Pancreas (tissue), 10 donors: ENCODE data around the gene AIM2. TPM values are rescaled to one million over a fixed set of nuclear protein-coding genes. Genes with fewer than 3 reads are reported as not detected.
"Not testable (repeated sequence)": the region's sequence is repeated elsewhere in the genome, so short reads cannot be mapped to it uniquely, and the experiment has no call there.

Source experiments
- ATAC-seq, 4 donors: fragments of 200-7000 bp; cut with Tn5 transposase; one replicate each; pipeline versions ENCODE4 v1.8.0 to v1.9.1; 2020; ENCODE audit warnings: mild to moderate bottlenecking in 4 of 4, moderate library complexity in 4 of 4
- DNase-seq, 6 donors: peaks; one replicate each; pipeline ENCODE4 v3.0.0-alpha.2; 2020
- FAIRE-seq: peaks from 2 replicates; lab custom pipeline; 2012; peaks lifted over from hg19 to GRCh38; lab: Jason Lieb, UNC
- H3K27ac ChIP-seq, 4 donors: fragments of 200-600 bp; sonication (generic); 1 replicate in 3 of 4; 2 replicates in 1 of 4; pipeline versions ENCODE4 v1.5.0 to v1.8.0; 2020
- H3K27me3 ChIP-seq, 4 donors: fragments of 200-600 bp; one replicate each; pipeline ENCODE4 v1.8.0; 2021
- H3K36me3 ChIP-seq, 3 donors: fragments of 200-600 bp; sonication (generic) in 1 of 3; one replicate each; pipeline versions ENCODE4 v1.5.0 to v1.8.0; 2020 to 2021
- H3K4me1 ChIP-seq, 3 donors: fragments of 200-600 bp; one replicate each; pipeline ENCODE4 v1.8.0; 2021
- H3K4me3 ChIP-seq, 4 donors: fragments of 200-600 bp; sonication (generic) in 2 of 4; one replicate each; pipeline versions ENCODE4 v1.5.0 to v1.8.0; 2020 to 2021
- H3K9me3 ChIP-seq, 4 donors: fragments of 200-600 bp; one replicate each; pipeline ENCODE4 v1.8.0; 2021
- WGBS, 2 donors: extraction: QIAGEN DNeasy Blood & Tissue Kit; methylation state at CpG; one replicate each; pipeline ENCODE4 v1.1.7; 2013; 5-methylcytosine and 5-hydroxymethylcytosine counted together
- intact Hi-C, 3 donors: fragments of 100-400 bp; cut with DNase I; formaldehyde crosslinking; loops; one replicate each; pipeline versions ENCODE4 v1.11.1 to v1.14.2; 2022
- polyA plus RNA-seq, 2 donors: library from polyadenylated mRNA; stranded (reverse); fragments of 200-250 nt; gene quantifications; one replicate each; pipeline ENCODE4 v1.2.3, GENCODE V29; 2013
- total RNA-seq, 6 donors: library from RNA; stranded (reverse); fragmentation: NEBNext Ultra II Directional in 4 of 6; extraction: Animal tissue kit (Norgen Biotek cat#: 25700) in 4 of 6; gene quantifications; one replicate each; pipeline versions ENCODE4 v1.2.1 to v1.2.4, GENCODE V29; 2021 to 2023
- TF ChIP-seq, protein P1 (sequence below), 4 donors: fragments of 200-600 bp; sonication (generic) in 3 of 4; IDR thresholded peaks; one replicate each; pipeline versions ENCODE4 v1.5.0 to v1.8.0; 2021; ENCODE audit warnings: antibody characterized with exemption in 4 of 4
- donor health status: healthy with polysubstance abuse.
- donor health status: DM: no; HTN: no; CAD: no; lungs with moderate emphysema.
- donor health status: DM: no; HTN: no; CAD: no.
- donor health status: control.
- donor health status: control.
- donor health status: Bipolar disorder and iron deficiency.
- donor health status: DM: yes; HTN: yes; CAD: no.
- donor health status: DM: no; HTN: no; CAD: no.
- donor health status: DM: no; HTN: no; CAD: no.
- donor health status: DM: yes; HTN: yes; CAD: no.

AIM2 gene
- total and polyA plus RNA-seq, 8 donors: 0.07 to 0.47 (median 0.29) TPM; not detected in 3

DNA sequence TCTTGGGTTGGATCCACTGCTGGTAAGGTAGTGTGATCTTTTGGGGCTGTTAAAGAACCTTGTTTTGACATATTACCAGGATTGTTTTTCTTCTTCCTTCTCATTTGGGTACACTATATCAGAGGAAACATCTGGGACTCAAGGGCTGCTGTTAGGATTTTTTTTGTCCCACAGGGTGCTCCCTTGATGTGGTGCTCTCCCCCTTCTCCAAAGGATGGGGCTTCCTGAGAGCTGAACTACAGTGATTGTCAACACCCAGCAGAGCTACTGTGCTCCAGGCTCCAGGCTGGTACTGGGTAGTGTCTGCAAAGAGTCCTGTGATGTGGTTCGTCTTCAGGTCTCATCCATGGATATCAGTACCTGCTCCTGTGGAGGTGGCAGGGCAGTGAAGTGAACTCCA lies 46.3 kb downstream of the AIM2 start:
- intact Hi-C loops: no loop called here
- no peak for ATAC-seq
- Histone ChIP-seq H3K4me3 (no peak overlapping the region), H3K27ac (no peak overlapping the region), H3K9me3 (no peaks in the 10 kb centered on the region), H3K4me1 (no peaks in the 10 kb centered on the region), H3K27me3 (no peaks in the 10 kb centered on the region), H3K36me3 (no peaks in the 10 kb centered on the region)
- TF ChIP-seq, protein P1, sequence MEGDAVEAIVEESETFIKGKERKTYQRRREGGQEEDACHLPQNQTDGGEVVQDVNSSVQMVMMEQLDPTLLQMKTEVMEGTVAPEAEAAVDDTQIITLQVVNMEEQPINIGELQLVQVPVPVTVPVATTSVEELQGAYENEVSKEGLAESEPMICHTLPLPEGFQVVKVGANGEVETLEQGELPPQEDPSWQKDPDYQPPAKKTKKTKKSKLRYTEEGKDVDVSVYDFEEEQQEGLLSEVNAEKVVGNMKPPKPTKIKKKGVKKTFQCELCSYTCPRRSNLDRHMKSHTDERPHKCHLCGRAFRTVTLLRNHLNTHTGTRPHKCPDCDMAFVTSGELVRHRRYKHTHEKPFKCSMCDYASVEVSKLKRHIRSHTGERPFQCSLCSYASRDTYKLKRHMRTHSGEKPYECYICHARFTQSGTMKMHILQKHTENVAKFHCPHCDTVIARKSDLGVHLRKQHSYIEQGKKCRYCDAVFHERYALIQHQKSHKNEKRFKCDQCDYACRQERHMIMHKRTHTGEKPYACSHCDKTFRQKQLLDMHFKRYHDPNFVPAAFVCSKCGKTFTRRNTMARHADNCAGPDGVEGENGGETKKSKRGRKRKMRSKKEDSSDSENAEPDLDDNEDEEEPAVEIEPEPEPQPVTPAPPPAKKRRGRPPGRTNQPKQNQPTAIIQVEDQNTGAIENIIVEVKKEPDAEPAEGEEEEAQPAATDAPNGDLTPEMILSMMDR (IDR thresholded peaks at IDR 0.05): no peak
- FAIRE-seq: no peak
- WGBS, 2 donors: 39 to 55% methylated on average over 1 of the region's 1 CpG
- DNase-seq: no peak

DNA sequence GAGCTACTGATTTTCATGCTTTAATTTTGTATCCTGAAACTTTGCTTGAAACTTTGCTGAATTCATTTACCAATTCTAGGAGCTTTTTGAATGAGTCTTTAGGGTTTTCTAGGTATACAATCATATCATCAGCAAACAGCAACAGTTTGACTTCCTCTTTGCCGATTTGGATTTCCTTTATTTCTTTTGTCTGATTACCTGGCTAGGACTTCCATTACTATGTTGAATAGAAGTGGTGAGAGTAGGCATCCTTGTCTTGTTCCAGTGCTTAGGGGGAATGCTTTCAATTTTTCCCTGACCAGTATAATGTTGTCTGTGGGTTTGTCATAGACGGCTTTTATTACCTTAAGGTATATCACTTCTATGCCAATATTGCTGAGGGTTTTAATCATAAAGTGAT lies 49.7 kb downstream of the AIM2 start:
- H3K36me3 ChIP-seq, FAIRE-seq, ATAC-seq: not testable (repeated sequence)

DNA sequence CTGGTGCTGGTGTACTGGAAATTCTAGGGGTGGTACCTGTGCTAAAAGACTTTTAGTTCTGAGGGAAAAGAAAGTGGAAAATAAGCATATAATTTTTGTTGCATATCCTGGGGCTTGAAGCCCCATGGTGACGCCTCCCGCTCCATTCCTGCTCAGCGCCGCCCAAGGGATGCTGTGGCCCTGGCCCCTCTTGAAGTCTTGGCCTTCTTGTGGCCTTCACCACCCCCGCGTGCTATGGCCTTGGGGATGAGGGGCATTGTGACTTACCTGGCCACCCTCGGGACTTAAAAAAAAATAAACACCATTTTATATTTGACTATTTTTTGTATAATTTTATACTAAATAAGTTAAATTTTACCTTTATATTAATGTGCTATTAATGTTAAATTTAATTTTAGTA lies 51.5 kb downstream of the AIM2 start:
- 80 to 87% methylated on average over 7 of the region's 7 CpGs for WGBS, 2 donors

More for the DNA sequence above, 49.7 kb downstream of the AIM2 start:
- WGBS, 2 donors: 72 to 85% methylated on average over 2 of the region's 2 CpGs
- DNase-seq, H3K27ac ChIP-seq, H3K4me1 ChIP-seq, H3K27me3 ChIP-seq, intact Hi-C loops, H3K4me3 ChIP-seq, H3K9me3 ChIP-seq: not testable (repeated sequence)

DNA sequence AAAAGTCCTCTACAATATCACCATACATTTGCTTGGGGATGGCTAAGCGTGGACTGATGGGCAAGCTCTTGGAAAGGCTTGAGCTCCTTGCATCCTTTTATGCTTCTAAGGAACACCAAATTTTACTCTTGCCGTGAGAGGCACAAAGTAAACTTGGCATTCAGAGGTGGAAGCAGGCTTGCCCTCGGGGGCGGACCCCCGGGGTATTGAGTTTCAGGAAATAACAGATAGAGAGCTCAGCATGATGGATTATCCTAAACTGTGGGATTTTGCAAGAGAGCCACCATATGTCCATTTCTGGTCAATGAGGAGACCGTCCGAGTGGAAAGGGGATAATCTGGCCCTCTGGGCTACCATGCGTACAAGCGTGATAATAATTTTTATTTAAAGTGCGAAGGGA lies 52.8 kb downstream of the AIM2 start:
- intact Hi-C loops: no loop called here
- no peaks in the 10 kb centered on the region for H3K4me1 ChIP-seq
- DNase-seq: no peak
- H3K4me3 ChIP-seq: no peak overlapping the region
- ATAC-seq: no peak
- no peaks in the 10 kb centered on the region for H3K27me3 ChIP-seq
- TF ChIP-seq, protein P1 (IDR thresholded peaks at IDR 0.05): no peak
- FAIRE-seq: no peak
- 61 to 67% methylated on average over 10 of the region's 10 CpGs for WGBS, 2 donors
- no peak overlapping the region for H3K27ac ChIP-seq
- H3K9me3 ChIP-seq: no peaks in the 10 kb centered on the region
- H3K36me3 ChIP-seq: no peaks in the 10 kb centered on the region

More for the DNA sequence above, 51.5 kb downstream of the AIM2 start:
- Histone ChIP-seq H3K36me3 (no peaks in the 10 kb centered on the region), H3K4me1 (no peaks in the 10 kb centered on the region), H3K4me3 (no peak overlapping the region), H3K27ac (no peak overlapping the region), H3K27me3 (no peaks in the 10 kb centered on the region), H3K9me3 (no peaks in the 10 kb centered on the region)
- intact Hi-C loops: no loop called here
- no peak for DNase-seq
- TF ChIP-seq, protein P1 (IDR thresholded peaks at IDR 0.05): no peak
- ATAC-seq: no peak
- FAIRE-seq: no peak

DNA sequence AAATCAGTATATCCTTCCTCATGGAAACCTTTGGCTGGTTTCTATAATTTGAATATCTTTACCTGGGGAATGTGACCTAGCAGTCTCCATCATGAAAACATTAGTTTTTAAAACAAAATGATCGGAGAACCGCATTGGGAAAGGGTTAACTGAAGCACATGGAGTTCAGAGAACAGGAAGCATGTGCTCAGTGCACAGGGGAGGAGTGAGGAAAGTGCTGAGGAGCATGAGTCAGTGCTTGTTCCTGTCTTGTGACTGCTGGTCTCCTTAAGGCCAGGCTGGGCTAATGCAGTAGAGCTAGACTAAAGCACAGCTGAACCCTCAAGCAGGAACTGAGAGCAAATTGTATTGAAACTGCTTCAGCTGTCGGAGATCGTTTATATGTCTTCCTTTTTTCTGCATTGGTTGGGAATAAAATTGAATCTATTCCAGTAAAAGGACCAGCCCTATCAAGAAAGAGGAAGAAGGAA lies 61.1 kb downstream of the AIM2 start:
- Histone ChIP-seq H3K36me3 (no peaks in the 10 kb centered on the region), H3K4me3 (peak overlapping the region in 1 of 4 donors; percentile 7), H3K4me1 (no peaks in the 10 kb centered on the region), H3K27ac (peak overlapping the region in 2 of 4 donors; percentile 24 to 44), H3K9me3 (no peaks in the 10 kb centered on the region), H3K27me3 (no peaks in the 10 kb centered on the region)
- TF ChIP-seq, protein P1 (IDR thresholded peaks at IDR 0.05): no peak
- 54 to 64% methylated on average over 4 of the region's 4 CpGs for WGBS, 2 donors
- no peak for FAIRE-seq
- intact Hi-C loops: no loop called here
- peak in 3 of 4 donors; percentile 76 to 92 (median 90) for ATAC-seq
- peak in 1 of 6 donors; percentile 64 for DNase-seq
